Endometrial microvascular endothelial cells (primary cell): ENCODE results near the gene RHOT1. TPM values are rescaled to one million over a fixed set of nuclear protein-coding genes. Genes with fewer than 3 reads are reported as not detected.
"Not testable (repeated sequence)": the region's sequence is repeated elsewhere in the genome, so short reads cannot be mapped to it uniquely, and the experiment has no call there.

ENCODE experiments used
- in situ Hi-C: cut with HindIII; loops from 2 replicates; pipeline ENCODE4 v1.10.0; 2017; ENCODE audit warnings: low sequenced_read_pairs, low pct_unique_long_range_greater_than_20kb; ENCODE audit errors: inconsistent ontology term
- total RNA-seq: library from RNA; depleted of rRNA; stranded (reverse); fragments of >200 nt; gene quantifications from one replicate; pipeline ENCODE4 v1.2.3, GENCODE V29; 2015; ENCODE audit errors: inconsistent ontology term

RHOT1 gene
- total RNA-seq, 1 donor from 2014 or later: 32.8 TPM

DNA sequence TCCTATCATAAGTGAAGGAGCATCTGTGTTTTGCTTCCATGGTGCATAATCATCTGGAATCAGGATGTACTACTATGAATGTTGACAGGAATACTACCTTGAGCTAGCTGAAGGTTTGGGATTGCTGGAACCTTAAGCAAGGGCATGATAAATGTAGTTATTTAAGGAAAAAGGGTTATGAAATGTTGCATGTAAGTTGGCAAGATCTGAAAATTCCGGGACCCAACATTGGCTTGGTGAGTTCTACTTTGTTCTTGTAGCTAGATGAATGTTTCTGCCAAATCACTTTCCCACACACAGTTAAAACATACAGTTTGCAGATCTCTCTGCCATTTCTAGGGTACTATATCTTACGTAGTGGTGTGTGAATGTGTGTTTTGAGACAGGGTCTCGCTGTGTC is 13.6 kb downstream of the RHOT1 start:
- in situ Hi-C loops: no loop called here

DNA sequence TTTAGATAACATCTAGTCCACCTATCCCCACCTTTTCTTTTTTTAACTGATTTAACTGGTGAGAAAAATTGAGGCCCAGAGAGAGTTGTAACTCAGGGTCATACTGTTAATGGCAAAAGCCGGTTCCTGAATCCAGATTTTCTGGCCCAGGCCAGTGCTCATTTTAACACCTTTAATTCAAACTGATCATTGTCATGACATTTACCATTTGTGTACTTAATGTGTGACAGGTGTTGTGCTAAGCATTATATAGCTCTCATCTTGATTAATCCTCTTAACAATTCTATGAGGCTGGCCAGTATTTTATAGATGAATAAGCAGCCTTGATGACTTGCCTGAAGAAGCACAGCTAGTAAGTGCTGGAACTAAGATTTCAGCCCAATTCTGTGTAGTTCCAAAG is 14.4 kb downstream of the RHOT1 start:
- in situ Hi-C loops: no loop called here

DNA sequence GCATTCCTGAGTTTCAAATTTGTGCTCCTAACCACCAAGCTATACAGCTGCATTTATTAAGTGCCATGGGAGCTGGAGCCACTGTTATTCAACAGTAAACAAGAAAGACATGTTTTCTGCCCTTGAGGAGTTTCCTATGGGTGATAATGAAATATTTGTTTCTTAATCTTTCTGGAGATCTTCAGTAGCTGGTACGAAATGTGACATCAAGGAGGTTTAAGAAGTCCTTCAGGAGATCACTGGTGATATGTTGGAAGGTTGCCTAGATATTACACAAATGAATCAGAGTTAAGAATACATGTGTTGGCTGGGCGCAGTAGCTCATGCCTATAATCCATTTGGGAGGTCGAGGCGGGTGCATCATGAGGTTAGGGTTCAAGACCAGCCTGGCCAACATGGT is 14.9 kb downstream of the RHOT1 start:
- in situ Hi-C loops: no loop called here

DNA sequence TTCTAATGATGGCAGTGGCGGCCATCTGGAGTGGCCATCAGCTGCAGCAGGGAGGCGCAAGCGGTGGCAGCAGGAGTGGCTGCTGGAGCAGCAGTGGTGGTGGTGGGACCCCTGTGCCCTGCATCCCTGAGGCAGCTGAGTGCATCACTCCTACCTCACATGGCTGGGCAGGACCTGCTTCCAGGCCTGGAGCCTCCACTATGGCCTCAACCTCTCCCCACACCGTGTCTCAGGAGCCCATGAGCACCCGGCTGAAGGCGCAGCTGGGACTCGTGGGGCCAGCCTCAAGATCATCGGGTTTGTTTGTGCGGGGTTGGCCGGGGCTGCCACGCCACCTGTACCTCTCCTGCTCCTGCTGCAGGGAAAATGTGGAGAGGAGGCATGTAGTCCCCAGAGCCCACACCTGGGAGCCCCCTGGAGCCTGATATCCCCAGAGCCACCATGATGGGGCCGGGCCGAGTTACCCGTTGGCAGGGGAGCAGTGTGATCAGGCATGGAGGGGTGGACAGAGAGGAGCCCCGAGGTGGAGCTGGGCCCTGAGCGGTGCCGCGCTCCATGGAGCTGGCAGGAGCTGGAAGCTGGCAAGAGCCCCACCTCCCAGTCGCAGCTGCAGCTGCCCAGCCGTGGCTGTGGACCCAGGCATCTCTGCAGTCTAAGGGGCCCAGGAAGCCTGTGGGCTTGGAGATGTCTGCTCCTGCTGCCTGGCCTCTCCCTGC is 16.7 kb downstream of the RHOT1 start:
- in situ Hi-C loops: no loop called here

DNA sequence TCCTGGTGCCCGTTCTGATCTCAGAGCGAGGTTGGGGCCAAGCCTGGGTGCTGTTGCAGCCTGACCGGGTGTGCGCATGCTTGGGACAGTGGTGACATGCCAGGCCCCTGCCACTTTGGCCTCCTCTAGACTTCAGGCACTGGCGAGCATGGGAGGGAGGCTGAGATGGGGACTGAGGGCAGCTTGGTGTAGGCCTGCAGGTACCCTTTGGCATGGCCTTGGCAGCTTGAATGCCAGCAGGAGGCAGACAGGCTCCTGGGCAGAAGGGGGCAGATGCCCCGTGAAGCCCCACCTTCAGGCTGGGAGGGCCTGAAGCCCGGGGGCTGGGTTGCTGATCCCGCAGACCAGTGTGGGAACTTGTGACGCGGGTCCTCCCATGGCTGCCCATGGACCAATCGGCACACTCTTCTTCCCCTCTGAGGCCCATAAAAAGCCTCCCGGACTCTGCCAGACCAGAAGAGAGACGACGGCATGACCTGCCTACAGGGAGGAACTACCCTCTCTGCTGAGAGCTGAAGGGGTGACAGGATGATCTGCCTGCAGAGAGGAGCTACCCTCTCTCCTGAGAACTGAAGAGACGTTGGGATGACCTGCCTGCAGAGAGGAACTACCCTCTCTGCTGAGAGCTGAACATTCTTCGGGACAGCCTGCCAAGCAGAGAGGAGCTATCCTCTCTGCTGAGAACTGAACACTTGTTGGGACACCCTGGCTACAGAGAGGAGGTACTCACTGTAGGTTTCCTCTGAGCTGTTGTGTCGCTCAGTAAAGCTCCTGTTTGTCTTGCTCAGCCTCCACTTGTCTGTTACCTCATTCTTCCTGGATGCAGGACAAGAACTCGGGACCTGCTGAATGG is 17.5 kb downstream of the RHOT1 start:
- in situ Hi-C loops: no loop called here

DNA sequence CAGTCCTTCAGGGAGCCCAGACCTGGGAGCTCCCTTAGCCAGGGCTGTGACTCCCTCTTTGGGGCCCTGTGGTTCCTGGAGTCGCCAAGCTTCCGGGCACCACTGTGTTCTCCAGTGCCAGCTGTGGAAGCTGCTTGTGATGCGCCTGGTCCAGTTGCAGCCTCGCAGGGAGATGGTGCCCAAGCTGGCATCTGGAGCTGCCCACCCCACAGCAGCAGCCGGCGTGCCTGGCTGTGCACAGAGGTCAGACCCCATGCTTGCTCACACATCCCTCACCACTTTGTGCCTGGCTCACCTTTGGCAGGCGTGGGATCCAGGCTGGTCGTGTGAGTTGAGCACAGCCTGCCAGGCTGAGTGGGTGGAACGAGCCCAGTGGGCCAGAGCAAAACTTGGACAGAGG is 18.2 kb downstream of the RHOT1 start:
- in situ Hi-C loops: no loop called here

DNA sequence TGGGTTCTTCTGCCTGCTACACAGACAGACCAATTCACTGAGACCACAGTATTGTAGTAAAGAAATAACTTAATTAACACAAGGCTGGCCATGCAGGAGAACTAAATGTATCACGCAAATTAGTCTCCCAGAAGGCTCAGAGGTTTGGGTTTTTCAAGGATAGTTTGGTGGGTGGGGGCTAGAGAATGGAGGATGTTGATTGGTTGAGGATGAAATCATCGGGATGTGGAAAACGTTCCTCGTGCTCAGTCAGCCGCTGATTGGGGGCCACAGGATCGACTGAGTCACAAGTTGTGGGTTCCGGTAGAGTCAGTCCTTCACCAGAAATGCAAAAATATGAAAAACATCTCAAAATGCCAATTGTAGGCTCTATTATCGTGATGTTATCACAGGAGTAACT is 18.7 kb downstream of the RHOT1 start:
- in situ Hi-C loops: no loop called here

DNA sequence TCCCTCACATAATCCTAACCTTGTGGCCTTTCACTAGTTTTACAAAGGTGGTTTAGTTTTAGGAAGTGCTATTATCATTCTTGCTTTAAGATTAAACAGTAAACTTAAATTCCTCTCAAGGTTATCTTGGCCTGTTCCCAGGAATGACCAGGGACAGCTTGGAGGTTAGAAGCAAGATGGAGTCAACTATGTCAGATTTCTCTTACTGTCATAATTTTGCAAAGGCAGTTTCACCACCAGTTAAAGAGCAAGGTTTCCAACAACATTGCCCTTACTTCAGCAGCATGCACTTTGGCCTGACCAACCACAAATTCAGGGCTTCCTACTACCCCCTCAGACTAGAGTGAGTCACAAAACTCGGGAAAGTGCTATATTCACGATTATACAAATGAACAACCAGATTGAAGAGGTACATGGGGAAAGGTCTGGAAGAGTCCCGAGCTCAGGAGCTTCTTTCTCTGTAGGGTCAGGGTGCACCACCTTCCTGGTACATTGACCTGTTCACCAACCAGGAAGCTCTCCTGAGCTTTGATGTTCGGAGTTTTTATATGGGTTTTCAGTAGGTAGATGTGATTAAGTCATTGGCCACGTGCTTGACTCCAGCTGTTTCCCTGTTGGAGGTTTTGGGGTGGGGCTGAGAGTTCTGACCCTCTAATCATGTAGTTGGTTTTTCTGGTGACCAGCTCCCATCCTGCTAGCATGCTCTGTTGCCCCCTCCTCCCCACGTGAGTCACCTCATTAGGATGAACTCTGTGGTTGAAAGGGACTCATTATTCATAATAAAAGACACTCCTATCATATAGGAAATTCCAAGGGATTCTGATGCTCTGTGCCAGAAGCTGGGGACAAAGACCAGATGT is 19.4 kb downstream of the RHOT1 start:
- in situ Hi-C loops: no loop called here

DNA sequence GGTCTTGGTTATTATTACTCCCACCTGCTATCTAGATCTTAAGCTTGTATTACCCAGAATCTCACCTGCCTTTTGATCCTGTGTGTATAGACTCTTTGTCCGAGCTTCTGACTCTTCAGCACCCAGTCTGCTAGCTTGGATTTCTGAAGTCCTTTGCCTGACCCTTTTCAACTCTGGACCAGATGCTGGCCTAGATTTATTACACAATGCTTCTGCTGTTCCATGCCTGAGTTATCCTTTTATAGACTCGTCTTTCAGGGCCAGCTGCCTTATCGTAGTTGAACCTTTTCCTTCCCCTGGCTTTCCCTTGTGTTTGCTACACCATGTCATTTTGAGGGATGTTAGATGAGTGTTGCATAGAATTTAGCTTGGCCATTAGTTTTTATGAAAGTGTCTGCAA is 32.6 kb downstream of the RHOT1 start:
- in situ Hi-C loops: no loop called here

DNA sequence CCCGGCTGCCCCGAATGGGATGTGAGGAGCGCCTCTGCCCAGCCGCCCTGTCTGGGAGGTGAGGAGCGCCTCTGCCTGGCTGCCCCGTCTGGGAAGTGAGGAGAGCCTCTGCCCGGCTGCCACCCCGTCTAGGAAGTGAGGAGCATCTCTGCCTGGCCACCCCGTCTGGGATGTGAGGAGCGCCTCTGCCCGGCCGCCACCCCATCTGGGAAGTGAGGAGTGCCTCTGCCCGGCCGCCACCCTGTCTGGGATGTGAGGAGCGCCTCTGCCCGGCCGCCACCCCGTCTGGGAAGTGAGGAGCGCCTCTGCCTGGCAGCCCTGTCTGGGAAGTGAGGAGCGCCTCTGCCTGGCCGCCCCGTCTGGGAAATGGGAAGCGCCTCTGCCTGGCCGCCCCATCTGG is 36.4 kb downstream of the RHOT1 start:
- in situ Hi-C loops: not testable (repeated sequence)

DNA sequence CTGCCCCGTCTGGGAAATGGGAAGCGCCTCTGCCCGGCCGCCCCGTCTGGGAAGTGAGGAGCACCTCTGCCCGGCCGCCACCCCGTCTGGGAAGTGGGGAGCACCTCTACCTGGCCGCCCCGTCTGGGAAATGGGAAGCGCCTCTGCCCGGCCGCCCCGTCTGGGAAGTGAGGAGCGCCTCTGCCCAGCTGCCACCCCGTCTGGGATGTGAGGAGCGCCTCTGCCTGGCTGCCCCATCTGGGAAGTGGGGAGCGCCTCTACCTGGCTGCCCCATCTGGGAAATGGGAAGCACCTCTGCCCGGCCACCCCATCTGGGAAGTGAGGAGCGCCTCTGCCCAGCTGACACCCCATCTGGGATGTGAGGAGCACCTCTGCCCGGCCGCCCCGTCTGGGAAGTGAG is 36.8 kb downstream of the RHOT1 start:
- in situ Hi-C loops: not testable (repeated sequence)

DNA sequence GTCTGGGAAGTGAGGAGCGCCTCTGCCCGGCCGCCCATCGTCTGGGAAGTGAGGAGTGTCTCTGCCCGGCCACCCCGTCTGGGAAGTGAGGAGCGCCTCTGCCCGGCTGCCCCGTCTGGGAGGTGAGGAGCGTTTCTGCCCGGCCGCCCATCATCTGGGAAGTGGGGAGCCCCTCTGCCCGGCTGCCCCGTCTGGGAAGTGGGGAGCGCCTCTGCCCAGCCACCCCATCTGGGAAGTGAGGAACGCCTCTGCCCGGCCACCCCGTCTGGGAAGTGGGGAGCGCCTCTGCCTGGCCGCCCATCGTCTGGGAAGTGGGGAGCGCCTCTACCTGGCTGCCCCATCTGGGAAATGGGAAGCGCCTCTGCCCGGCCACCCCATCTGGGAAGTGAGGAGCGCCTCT is 37.2 kb downstream of the RHOT1 start:
- in situ Hi-C loops: not testable (repeated sequence)

DNA sequence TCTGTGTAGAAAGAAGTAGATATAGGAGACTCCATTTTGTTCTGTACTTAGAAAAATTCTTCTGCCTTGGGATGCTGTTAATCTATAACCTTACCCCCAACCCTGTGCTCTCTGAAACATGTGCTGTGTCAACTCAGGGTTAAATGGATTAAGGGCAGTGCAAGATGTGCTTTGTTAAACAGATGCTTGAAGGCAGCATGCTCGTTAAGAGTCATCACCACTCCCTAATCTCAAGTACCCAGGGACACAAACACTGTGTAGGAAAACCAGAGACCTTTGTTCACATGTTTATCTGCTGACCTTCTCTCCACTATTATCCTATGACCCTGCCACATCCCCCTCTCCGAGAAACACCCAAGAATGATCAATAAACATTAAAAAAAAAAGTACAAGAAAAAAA is 38.0 kb downstream of the RHOT1 start:
- in situ Hi-C loops: not testable (repeated sequence)

DNA sequence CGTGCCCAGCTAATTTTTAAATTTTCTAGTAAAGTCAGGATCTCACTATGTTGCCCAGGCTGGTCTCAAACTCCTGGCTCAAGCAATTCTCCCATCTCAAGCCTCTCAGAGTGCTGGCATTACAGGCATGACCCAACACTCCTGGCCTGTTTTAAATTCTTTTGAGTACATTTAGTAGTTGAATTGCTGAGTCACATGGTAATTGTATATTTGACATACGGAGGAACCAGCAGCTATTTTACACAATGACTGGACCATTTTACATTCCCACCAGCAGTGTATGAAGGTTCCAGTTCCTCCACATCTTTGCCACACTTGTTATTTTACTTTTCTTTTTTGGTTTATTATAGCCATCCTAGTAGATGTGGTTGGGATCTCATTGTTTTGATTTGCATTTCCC is 43.6 kb downstream of the RHOT1 start:
- in situ Hi-C loops: no loop called here

DNA sequence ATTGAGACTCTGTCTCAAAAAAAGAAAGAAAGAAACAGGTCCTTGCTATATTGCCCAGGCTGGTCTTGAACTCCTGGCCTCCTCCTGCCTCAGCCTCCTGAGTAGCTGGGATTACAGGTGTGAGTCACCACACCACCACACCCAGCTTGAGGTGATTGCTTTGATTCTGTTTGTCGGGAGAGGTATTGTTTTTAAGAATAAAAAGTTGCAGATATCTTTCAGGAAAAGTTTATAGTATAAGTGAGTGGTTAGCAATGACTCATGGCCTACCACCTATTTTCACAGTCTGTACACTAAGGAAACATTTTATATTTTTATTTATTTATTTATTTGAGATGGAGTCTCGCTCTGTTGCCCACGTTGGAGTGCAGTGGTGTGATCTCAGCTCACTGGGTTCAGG is 45.0 kb downstream of the RHOT1 start:
- in situ Hi-C loops: no loop called here

DNA sequence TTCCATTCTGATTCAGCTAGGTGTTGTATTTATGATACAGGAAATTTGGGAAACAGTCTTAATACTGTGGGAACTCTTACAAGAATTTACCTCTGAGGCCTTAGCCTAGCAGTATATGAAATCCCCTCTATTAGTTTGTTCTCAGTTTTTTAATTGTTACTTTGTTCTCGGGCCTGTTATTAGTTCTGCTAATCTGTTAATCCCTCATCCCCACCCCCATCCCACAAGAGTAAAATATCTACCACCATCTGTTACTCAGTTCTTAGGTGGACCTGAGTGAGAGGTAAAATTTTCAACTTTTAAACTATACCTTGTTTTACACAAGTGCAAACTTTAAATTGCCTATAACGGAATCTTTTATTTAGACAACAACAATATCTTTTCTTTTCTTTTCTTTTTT is 47.0 kb downstream of the RHOT1 start:
- in situ Hi-C loops: no loop called here

DNA sequence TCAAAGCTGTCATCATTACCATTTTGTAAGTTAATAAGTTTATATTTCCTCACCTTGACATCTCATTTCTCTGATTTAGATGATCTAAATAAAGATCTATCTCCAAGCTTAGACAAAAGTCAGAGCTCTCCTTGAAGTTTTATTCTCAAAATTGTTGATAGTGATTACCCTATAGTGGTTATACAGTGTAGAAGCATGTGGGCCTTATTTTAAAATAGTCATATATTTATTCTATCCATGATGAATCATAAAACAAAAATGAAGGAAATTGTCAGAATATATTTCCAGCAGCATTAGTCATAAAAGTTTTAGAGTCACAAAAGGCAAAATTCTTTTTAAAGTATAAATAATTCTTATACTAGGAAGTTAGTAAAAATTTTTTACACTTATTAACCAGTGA is 49.0 kb downstream of the RHOT1 start:
- in situ Hi-C loops: no loop called here

DNA sequence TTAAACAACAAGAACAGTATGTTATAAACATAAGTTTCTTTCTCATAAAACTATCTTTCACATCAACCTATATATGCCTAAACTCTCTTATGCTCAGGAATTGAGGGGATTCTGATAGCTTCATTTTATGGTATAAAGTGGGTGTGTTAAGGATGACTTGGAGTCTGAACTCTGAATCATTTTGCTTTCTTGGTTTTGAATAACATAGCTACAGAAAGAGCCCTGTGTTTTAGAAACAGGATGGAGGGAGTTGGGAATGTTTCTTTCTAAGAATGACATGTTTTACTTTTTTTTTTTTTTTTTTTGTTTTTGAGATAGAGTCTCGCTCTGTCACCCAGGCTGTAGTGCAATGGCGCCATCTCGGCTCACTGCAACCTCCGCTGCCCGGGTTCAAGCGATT is 50.1 kb downstream of the RHOT1 start:
- in situ Hi-C loops: no loop called here

DNA sequence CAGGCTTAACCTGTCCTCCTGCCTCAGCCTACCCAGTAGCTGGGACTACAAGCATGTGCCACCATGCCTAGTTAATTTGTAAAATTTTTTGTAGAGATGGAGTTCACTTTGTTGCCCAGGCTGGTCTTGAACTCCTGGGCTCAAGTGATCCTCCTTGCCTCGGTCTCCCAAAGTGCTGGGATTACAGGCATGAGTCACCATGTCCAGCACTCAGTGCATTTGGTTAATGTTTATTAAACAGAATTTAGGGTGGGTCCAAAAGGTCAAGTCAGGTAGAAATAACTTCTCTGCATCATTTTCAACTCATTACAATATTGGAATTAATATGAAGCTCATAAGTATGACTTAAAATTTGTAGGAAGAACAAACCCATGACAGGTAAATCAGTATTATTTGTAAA is 55.7 kb downstream of the RHOT1 start:
- in situ Hi-C loops: no loop called here

DNA sequence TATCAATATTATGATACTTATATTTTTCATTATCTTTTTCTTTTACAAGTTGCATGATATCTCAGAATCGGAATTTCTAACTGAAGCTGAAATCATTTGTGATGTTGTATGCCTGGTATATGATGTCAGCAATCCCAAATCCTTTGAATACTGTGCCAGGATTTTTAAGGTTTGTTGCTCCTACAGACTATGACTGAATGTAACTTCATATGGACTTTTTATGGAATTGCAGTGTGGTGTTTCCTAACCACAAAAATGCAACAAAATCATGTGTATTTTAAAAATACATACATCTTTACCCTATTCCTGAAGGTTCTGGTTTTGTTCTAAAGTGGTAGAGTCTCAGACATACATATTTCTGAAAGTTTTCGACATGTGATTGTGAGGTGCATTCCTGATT is 64.6 kb downstream of the RHOT1 start:
- in situ Hi-C loops: no loop called here
